Left kidney (tissue), 2 donors: ENCODE data around the gene PSMA4. TPM values are rescaled to one million over a fixed set of nuclear protein-coding genes. Genes with fewer than 3 reads are reported as not detected.
"Not testable (repeated sequence)": the region's sequence is repeated elsewhere in the genome, so short reads cannot be mapped to it uniquely, and the experiment has no call there.

ENCODE experiments used
- DNase-seq: peaks from one replicate; pipeline ENCODE4 v3.0.0-alpha.2; 2013
- polyA plus RNA-seq: library from polyadenylated mRNA; unstranded; fragments of 120-200 nt; gene quantifications from one replicate; pipeline ENCODE4 v1.2.1, GENCODE V29; 2013; ENCODE audit not compliant: insufficient read length

PSMA4 gene
- polyA plus RNA-seq, 1 donor = 268 TPM

DNA sequence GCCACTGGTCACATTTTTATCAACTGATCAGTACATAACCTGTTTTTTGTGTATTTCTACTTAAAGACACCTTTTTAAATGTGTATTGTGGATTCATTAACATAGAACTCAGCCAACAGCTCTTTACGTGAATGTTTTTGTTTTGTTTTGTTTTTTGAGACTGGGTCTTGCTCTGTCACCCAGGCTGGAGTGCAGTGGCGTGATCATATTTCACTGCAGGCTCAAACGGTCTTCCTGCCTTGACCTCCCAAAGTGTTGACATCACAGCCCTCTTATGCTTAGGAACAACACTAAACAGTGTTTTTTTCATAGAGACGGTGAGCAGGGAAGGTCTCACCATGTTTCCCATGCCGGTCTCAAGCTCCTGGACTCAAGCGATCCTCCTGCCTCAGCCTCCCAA is 9.9 kb downstream of the PSMA4 start:
- no peak for DNase-seq

DNA sequence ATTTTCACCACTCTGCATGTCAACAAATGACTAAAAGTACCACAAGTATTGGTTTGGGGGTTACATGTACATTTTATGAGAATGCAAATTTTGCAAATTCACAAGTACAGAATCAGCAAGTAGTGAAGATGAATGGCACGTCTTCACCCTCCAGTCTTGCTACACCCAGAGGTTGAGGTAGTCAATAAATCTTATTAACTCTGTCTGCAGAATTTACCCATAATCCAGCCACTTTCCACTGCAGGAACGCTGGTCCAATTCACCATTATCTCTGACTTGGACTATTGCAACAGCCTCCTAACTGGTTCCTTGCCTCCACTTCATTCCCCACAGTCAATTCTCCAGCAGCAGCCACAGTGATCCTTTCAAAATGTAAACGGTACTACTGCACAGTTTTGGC is 10.6 kb downstream of the PSMA4 start:
- no peak for DNase-seq

DNA sequence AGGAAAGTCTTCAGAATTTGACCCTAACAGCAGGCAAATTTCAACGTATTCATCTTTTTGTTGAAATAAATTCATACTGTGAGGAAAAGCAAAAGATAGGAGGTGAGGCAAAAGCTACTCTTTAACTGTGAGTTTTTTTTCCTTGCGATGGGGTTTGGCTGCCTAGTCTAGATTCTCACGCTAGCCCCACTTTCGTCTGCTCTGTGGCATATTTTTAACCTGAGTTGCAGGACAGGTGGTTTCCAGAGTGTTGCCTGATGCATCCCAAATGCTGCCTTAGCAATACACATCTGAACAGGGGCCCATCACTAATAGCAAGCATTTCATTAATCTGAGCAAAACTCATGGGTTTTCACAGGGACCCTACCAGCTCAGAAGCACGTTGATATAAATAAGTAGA is 11.7 kb downstream of the PSMA4 start:
- DNase-seq = no peak

DNA sequence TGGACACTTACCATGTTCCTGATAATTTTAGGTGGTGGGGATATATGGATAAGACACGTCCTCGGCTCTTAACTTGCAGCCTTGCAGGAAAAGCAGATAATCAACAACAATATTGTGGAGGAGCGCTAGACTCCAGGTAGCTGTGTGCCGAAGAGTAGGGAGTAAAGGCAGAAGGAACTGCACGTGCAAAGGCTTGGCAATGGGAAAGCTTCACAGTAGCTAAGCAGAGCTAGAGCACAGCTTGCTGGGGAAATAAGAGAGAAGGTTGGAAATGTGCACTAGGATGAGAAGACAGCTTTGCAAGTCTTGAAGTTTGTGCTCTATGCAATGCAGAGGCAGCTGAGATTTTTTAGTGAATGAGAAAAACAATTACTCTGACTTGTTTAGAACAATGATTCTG is 12.4 kb downstream of the PSMA4 start:
- no peak for DNase-seq

DNA sequence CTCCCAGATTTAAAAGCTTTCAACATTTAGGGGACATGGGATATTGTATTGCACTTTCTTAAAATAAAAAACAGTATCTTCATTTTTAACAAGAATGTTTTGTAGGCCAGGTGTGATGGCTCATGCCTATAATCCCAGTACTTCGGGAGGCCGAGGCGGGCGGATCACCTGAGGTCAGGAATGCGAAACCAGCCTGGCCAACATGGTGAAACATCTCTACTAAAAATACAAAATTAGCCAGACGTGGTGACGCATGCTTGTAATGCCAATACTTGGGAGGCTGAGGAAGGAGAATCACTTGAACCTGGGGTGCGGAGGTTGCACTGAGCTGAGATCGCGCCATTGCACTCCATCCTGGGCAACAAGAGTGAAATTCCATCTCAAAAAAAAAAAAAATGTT is 20.0 kb downstream of the PSMA4 start:
- not testable (repeated sequence) for DNase-seq

DNA sequence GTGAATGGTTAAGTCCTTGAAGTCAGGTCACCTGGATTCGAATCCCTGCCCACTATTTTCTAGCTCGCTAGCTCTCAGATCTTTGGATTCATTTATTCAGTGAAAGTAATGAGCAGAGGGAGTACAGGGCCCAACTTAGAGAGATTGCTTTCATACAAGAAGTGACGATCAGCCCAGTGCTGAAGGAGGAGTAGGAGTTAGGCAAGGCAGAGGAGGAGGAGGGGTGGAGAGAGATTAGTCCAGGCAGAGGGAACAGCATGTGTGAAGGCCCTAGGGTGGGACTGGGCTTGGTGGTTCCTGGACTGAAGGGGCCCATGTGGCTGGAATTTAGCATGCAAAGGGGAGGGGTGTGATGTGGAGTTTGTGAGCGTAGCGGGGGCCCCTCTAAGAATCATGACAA is 21.2 kb downstream of the PSMA4 start:
- no peak for DNase-seq

DNA sequence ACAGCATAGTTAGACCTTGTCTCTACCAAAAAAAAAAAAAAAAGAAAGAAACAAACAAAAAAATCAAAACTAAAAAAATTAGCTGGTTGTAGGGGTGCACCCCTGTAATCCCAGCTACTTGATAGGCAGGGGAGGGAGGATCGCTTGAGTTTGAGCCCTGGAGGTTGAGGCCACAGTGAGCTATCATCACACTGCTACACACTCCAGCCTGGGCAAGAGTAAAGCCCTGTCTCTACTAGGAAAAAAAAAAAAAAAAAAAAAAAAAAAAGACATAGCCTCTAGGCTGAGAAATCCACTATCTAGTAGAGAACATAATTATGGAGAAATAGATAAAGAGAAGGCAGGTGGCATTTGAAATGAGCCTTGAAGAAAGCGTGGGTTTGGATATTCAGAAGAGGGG is 22.8 kb downstream of the PSMA4 start:
- DNase-seq = no peak

DNA sequence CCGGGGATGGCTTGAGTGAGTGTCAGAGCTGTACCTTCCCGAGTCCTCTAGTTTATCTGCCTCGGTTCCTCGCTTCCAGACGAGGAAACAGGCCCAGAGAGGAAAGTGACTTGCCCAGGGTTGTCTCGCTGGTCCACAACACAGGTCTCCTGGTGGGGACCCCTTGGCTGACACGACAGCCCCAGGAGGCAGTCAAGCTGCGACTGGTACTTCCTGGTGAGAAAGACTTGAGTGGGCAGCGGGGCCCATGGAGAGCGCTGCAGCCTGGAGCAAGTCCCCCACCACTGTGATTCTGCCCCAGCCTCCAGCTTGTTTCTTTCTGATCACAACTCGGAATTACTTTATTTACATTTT is 24.5 kb downstream of the PSMA4 start:
- no peak for DNase-seq

DNA sequence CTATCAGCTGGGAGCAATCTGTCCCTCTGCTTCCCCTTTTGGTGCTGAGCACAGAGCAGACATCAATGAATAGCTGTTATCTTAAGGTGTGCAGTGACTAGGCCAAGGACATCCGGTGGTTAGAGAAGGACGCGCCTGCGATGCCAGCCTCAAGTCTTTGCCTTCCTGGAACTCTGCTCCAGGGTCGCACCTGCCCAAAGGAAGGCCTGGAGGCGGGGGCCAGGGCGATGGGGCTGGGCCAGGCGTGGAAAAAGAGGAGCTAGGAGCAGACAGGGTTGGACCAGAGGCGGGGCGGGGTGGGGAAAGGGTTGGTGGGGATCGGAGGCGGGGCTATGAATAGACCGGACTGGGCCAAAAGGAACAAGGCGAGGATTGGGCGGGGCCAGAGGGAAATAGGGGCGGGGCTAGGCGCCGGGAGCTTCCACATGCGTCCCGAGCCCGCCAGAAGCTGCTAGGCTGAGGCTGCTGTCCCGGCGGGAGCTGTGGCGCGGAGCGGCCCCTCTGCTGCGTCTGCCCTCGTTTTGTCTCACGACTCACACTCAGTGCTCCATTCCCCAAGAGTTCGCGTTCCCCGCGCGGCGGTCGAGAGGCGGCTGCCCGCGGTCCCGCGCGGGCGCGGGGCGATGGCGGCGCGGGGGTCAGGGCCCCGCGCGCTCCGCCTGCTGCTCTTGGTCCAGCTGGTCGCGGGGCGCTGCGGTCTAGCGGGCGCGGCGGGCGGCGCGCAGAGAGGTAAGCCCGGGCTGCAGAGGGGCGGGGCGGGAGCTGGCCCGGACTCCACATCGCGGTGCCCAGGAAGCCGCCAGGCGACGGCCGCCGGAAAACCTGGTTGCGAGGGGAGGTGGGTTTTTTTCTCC is 25.1 kb downstream of the PSMA4 start, which contains the start of gene CHRNA5:
CHRNA5 (plus strand) TSS at position 424 of the 854 bp plus-strand sequence; CDS start at position 624, 200 bp downstream.
- peak; percentile 85 for DNase-seq

DNA sequence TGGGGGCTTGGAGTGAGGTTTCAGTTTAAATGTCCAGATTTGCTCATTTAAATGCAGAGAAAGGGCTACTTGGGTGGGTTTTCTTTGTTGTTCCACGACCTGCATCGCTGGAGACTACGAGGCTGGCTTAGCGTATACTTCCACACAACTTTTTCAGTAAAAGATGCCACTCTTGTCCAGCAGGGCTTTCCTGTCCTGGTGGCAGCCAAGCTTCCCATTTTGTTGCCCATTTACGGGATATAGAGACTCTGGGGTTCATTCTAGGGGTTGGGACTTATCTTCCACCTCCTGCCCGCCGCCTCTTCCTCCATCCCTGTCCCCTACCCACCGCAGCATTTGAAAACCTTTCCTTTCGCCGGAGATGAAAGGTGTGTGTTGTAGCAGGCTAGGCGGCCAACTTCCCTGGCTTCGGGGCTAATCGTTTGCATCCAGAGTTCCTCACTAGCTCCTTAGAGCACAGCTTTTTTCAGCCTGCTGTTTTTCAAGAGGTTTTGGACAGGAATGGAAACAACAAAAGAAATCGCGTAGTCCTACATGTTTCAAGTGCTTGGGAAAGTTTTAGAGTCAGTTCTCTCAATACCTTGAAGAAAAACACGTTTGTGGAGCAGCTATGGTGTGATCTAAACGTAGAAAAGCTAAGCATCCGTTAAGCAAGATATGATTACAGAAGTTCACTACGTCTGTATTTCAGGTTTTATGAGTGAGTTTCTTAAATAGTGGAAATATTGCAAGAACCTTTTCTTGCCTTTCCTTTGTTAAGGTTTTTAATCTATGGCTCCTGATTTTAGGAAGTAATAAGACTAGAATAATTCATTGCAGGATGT is 25.9 kb downstream of the PSMA4 start:
- DNase-seq = peak; percentile 35

DNA sequence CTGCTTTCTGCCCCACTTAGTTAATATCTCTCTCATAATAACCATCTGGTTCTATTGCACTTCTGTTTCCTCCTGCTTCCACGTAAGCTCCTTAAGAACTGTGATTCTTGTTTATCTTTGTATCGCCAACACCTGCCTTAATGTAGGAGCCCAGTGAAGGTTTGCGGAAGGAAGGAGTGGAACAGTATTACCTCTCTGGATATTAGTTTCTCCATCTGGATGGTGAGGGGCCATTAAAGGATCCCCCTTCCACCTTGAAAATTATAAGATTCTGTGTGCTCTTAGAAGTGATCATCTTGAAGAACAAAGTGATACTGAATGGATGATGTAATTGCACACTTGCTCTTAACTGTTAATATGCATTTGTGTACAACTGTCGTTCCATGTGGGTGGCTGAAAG is 27.3 kb downstream of the PSMA4 start:
- no peak for DNase-seq

DNA sequence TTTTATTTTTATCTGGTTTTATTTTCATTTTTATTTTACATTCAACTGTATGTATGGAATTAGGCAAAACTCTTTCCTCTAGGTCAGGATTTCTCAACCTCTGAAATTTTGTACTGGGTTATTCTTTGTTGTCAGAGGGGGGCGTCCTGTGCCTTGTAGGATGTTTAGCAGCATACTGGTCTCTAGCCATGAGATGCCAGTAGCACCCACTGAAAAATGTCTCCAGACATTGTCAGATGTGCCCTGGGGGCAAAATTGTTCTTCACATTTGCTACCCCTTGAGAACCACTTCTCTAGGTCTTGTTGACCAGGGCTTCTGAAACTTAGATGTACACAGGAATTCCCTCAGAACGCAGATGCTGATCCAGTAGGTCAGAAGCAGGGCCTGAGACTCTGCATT is 30.5 kb downstream of the PSMA4 start:
- no peak for DNase-seq

DNA sequence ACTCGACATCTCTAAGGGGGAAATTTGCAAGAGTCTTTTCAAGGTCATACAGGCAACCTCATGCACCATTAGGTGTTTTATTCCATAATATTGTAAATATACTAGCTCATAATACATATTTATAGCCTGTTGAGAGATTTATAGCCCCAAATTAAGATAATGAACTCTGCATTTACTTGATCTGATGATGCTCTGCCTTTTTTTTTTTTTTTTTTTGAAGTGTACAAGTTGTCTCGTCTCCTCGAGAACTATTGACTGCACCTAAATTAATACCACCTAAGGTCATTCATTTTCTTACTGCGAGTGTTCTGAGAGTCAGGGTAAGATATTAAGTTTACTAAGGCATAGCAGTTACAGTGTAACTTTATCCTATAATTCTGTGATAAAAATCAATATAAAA is 31.1 kb downstream of the PSMA4 start:
- DNase-seq = no peak

DNA sequence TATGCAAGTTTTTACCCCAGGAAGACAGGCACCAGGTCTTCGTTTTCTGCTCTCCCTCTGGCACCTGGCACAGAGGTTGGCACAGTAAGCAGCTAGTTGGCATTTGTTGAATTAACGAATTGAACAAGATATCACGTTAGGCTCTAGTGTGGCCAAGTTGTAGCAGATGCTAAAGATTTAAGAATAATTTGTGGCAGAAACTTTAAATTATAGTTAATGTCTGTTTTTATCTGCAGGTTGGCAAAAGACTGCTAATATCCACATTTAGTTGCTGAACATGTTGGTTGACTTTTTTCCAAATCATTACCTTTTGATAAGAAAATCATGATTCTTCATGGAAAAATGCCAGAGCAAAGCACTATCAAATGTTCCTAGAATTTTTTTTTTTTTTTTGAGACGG is 33.2 kb downstream of the PSMA4 start:
- DNase-seq = no peak

DNA sequence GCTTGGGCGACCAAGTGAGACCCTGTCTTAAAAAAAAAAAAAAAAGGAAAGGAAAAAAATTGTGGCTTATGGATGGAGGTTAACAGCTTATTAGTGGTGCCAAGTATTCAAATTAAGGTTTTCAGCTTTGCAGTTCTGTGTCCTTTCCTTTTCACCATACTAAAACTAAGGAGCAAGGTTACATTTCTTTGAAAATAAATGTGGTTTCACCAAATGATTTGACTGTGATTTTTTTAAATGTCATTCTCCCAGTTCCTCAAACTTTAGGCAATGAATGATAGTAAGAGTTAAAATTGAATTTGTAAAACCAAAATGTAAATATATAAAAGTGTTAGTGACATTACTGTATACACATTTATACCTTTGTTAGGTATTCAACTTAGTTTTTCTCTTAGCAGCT is 34.7 kb downstream of the PSMA4 start:
- no peak for DNase-seq

DNA sequence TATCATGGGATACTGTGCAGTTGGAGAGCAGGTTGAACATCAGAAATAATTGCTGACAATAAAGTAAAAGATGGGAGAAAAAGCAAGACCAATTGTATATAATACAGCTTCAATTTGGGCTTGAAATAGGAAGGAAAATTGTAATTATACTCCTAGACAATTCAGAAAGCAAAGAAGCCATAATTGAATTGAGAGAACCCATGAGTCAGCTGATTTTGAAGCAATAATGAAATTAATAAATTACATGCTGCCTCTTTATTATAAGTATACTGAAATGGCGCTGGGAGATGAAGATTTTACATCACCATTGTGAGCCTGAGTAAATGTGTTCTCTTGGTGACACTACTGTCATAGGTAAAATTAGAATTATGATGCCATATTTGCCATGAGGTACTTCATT is 57.3 kb downstream of the PSMA4 start:
- DNase-seq = no peak

DNA sequence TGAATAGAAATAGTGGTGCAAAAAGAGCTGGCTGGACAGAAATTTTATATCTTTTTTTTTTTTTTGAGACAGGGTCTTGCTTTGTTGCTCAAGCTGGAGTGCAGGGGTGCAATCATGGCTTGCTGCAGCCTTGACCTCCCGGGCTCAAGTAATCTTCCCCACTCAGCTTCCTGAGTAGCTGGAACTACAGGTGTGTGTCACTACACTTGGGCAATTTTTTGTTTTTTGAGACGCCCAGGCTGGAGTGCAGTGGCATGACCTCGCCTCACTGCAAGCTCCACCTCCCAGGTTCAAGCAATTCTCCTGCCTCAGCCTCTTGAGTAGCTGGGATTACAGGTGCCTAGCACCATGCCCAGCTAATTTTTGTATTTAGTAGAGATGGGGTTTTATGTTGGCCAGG is 58.1 kb downstream of the PSMA4 start:
- DNase-seq = no peak

DNA sequence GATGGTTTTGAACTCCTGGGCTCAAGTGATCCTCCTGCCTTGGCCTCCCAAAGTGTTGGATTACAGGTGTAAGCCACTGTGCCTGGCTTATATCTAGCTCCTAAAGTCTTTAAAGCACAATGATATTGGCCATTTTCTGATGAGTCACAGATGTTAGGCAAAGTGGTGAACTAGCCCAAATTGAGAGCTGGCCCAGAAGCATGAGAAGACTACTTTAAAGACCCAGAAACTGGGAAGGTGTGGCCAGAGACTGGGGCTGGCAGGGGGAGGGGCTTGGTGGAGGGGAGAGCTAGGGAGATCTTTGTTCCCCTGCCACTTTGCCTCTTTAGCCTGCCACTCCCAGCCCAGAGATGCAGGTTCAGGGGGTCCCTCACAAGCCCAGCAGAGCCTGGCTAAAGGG is 58.9 kb downstream of the PSMA4 start:
- DNase-seq = no peak

Other genes starting within 250 kb of the PSMA4 start
- gene SKIC8, start 240.8 kb upstream of the PSMA4 start, polyA plus RNA-seq = 131 TPM
- 32.3 TPM for gene CRABP1, start 200.1 kb upstream of the PSMA4 start, polyA plus RNA-seq
- gene IREB2, start 102.2 kb upstream of the PSMA4 start, polyA plus RNA-seq = 86.9 TPM
- 10.3 TPM for gene HYKK, start 32.9 kb upstream of the PSMA4 start, polyA plus RNA-seq
- 7.1 TPM for gene CHRNA5, start 25.1 kb downstream of the PSMA4 start, polyA plus RNA-seq
- 1.7 TPM for gene CHRNA3, start 80.6 kb downstream of the PSMA4 start, polyA plus RNA-seq
- 3.3 TPM for gene CHRNB4, start 100.8 kb downstream of the PSMA4 start, polyA plus RNA-seq